Non-pigmented ciliary epithelial cell (primary cell): Measurements from ENCODE around the gene ZFHX2.
"Not testable (repeated sequence)": the region's sequence is repeated elsewhere in the genome, so short reads cannot be mapped to it uniquely, and the experiment has no call there.

Experiments
- DNase-seq: peaks from one replicate; pipeline ENCODE4 v3.0.0-alpha.2; 2010; ENCODE audit warnings: low read depth

Gene ZFHX2

DNA sequence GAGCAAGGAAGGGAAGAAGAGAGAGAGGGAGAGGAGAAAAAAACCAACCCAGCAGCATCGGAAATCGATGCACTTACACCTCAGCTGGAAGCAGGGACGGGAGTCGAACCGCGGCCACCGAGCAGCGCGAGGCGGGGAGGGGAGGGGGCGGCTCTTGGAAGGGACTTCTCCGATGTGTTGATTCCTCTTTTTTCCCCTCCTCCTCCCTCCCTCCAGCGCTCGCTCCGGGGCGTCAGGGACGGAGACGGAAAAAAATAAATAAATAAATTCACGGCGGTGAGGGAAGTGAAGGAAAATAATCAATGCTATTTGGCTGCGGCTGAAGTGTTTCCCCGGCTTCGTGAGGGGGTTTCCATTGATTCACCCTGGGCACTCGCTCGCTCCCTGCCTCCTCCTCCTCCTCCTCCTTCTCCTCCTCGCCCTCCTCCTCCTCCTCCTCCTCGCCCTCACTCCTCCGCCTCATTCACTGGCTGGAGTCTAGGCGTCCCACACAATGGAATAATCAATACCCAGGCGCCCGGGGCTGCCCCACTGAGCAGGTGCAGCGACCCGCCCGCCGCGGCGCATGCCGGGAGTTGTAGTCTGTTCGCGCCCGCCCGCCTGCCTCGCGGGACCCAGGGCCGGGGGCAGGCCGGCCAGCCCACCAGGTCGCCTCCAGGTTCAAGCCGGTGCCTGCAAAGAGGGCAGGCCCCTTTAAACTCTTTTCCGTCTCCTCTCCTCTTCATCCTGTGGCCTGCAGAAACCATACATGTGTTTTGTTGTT, at the start of gene ZFHX2:
Gene ZFHX2, minus strand, starts transcription at position 500 of the 763 bp plus-strand sequence. CDS start 16,440 bp downstream, outside the sequence.
- DNase-seq: no peak

DNA sequence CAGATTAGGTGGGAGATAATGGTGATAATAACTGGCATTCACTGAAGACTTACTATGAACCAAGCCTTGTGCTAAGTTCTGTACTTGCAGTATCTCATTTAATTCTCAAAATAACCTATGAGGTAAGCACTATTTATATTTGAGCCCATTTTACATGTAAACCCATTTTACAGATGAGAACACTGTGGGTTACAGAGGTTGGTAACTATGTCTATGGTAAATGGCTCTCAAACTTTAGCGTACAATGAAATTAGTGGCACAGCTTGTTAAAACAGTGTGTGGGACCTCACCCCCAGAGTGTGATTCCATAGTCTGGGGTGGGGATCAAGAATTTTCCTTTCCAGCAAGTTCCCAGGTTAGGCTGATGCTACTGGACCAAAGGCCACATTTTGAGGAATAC, 49.2 kb upstream of the ZFHX2 start:
- DNase-seq: no peak

DNA sequence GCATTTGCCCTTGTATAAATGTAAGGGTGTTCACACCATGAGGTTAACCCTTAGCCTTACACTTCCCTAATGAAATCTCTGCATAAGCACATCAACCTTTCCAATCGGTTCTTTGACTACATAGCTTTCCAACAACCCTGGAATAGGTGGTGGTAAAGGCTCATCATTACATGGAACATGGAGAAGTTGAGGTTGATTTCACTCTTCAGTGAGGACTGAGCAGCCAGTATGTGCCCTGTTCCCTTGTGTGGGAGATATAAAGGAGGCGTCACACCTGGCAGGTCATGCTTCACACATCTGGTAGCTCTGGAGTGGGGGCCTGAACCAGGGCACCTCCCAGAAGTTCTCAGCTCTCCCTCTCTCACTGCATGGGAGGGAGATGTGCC, 48.8 kb upstream of the ZFHX2 start:
- DNase-seq: no peak

DNA sequence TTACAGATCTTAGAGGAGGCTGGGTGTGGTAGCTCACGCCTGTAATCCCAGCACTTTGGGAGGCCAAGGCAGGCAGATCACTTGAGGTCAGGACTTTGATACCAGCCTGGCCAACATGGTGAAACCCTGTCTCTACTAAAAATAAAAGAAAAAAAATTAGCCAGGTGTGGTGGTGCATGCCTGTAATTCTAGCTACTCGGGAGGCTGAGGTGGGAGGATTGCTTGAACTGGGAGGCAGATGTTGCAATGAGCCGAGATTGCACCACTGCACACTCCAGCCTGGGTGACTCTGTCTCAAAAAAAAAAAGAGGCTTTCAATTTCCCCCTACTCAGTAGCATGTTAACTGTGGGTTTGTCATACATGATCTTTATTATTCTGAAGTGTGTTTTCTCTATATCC, 42.6 kb upstream of the ZFHX2 start:
- DNase-seq: not testable (repeated sequence)

DNA sequence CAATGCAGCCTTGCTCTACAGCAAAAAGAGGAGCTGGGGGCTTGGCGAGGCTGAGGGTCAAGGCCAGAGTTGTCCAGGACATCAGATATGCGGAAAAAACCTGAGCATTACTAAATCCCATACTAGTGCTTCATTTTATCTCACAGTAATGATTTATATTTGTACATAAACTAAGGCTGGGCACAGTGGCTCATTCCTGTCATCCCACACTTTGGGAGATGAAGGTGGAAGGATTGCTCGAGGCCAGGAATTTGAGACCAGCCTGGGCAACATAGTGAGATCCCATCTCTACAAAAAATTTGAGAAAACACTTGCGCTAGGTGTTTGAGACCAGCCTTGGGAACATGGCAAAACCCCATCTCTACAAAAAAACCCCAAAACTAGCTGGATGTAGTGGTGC, 38.6 kb upstream of the ZFHX2 start:
- no peak for DNase-seq

DNA sequence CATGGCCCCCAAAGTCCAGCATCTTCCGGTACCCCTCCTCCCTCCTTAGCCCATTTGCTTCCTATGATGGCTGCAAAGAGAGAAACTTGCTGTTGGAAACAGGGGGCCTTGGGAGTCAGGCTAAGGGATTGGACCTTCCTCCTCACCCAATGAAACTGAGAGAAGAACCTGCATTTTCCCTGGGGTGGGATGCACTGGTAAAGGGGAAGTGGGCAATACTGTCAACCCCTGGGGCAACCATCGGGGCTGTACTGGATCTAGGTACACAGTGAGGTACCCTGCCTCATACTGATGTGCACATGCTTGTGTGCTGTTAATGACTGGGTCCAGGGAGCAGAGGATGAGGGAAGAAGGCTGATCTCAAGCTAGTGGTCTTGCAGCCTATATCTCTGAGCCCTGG, 38.0 kb upstream of the ZFHX2 start:
- DNase-seq: no peak

DNA sequence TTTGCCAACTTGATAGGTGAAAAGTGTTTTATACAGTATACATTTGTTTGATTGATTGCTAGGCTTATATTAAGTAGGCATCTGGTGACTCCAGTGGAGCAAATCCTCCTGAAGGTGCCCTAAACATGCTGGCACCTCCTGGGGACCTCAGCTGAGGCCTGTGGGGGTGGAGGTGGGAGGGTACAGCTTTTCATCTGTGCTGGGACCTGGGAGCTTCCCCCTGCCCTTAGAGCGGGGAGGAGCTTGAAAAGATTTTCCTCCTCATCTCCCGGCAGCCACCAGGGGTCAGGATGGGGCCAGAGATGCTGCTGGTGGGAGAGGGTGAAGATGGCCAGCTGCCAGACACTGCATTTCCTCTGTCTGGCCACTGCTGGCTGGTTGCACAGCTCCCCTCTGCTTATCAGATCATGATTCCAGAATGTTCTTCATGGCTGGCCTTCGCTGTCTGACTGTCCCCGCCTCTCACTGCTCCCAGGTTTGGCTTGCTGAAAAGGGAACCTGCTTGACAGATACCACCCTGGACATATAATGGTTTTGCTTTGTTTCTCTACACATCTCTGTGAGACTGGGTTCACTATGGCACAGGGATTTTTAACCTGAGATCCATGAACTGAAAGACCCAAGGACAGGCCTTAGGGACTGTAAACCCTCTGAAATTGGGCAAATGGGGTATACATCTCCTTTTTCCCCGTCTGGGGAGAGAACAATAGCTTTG, 37.5 kb upstream of the ZFHX2 start:
- DNase-seq: peak; percentile 67

DNA sequence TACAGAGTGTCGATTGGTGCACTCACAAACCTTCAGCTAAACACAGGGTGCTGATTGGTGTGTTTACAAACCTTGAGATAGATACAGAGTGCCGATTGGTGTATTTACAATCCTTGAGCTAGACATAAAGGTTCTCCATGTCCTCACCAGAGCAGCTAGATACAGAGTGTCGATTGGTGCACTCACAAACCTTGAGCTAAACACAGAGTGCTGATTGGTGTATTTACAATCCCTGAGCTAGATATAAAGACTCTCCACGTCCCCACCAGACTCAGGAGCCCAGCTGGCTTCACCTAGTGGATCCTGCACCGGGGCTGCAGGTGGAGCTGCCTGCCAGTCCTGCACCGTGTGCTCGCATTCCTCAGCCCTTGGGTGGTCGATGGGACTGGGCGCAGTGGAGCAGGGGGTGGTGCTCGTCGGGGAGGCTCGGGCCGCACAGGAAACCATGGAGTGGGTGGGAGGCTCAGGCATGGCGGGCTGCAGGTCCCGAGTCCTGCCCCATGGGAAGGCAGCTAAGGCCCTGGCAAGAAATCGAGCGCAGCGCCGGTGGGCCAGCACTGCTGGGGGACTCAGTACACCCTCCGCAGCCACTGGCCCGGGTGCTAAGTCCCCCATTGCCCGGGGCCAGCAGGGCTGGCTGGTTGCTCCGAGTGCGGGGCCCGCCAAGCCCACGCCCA, 33.1 kb upstream of the ZFHX2 start:
- not testable (repeated sequence) for DNase-seq

DNA sequence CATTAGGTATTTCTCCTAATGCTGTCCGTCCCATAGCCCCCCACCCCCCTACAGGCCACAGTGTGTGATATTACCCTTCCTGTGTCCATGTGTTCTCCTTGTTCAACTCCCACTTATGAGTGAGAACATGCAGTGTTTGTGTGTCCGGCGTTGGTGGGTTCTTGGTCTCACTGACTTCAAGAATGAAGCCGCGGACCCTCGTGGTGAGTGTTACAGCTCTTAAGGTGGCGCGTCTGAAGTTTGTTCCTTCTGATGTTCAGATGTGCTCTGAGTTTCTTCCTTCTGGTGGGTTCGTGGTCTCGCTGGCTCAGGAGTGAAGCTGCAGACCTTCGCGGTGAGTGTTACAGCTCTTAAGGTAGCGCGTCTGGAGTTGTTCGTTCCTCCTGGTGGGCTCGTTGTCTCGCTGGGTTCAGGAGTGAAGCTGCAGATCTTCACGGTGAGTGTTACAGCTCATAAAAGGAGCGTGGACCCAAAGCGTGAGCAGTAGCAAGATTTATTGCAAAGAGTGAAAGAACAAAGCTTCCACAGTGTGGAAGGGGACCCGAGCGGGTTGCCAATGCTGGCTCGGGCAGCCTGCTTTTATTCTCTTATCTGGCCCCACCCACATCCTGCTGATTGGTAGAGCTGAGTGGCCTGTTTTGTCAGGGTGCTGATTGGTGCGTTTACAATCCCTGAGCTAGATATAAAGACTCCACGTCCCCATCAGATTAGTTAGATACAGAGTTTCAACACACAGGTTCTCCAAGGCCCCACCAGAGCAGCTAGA, 32.4 kb upstream of the ZFHX2 start:
- not testable (repeated sequence) for DNase-seq

DNA sequence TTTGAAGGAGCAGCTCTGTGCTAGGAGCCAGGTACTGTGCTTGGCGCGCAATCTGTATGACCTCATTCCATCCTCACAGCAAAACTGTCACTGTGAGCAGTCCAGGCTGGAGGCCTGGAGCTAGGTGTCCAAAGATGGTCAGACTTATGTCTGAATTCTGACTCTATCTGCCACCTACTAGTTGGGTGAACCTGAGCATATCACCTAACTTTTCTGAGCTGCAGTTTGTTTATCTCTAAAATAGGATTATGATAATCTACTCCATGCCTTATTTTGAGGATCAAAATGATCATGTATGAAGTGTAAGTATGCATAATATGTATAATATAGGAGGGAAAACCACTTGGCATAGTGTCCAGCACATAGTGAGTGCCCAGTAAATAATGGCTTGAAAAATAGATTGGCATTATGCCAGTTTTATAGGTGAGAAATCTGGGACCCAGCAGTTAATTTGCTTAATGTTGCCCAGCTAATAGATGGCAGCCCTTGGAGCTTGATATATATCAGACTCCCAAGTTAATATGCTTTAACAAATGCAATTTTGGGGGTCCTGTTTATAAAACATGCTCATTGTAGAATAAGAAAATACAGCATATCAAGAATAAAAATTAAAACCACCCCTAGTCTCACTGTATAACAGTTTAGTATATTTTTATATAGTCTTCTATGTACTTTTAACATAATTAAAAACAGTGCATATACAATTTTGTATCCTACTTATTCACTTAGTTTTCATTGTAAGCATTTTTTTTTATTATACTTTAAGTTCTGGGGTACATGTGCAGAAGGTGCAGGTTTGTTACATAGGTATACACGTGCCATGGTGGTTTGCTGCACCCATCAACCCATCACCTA, 31.6 kb upstream of the ZFHX2 start:
- DNase-seq: no peak

DNA sequence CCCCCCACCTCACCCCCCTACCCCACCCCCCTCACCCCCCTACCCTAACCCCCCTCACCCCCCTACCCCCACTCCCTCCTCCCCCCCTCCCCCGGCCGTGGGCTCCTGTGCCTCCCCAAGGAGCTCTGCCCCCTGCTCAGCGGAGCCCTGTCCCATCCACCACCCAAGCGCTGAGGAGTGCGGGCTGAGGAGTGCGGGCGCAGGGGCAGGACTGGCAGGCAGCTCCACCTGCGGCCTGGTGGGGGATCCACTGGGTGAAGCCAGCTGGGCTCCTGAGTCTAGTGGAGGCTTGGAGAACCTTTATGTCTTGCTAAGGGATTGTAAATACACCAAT, 29.4 kb upstream of the ZFHX2 start:
- no peak for DNase-seq

DNA sequence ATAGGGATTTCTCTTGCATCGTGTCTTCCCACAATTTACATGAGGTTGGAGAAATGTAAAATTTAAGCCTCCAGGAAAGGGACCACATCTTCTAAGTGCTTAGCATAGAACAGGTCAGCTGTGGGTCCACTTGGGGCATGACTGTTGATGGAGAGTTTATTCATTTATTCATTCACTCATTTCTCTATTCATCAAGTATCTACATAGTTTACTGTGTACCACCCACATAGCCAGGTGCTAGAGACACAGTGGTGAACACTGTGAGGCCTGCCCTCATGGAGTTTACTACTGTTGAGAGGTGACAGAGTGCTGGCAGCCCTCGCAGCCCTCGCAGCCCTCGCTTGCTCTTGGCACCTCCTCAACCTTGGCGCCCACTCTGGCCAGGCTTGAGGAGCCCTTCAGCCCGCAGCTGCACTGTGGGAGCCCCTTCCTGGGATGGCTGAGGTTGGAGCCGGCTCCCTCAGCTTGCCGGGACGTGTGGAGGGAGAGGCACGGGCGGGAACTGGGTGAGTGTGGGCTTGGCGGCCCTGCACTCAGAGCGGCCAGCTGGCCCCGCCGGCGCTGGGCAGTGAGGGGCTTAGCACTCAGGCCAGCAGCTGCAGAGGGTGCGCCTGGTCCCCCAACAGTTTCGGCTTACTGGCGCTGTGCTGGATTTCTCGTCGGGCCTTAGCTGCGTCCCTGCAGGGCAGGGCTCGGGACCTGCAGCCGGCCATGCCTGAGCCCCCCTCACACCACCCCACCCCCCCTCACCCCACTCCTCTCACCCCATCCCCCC, 28.8 kb upstream of the ZFHX2 start:
- DNase-seq: no peak

DNA sequence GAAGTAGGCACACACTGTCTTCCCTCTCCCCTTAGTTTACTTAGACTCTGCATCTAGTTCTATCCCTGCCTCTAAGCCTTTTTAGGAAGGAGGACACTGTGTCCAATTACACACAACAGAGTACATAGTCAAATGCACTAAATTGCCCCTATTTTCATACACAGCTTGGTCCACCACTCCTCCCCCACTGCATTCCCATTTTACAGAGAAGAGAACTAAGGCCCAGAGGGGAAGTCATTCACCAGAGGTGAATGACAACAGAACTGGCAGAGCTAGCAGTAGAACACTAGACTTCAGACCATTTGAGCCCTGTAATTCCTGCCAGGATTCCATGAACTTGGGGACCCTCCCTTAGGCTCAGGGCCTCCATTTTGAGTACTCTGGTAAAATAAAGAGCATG, 28.2 kb upstream of the ZFHX2 start:
- no peak for DNase-seq

DNA sequence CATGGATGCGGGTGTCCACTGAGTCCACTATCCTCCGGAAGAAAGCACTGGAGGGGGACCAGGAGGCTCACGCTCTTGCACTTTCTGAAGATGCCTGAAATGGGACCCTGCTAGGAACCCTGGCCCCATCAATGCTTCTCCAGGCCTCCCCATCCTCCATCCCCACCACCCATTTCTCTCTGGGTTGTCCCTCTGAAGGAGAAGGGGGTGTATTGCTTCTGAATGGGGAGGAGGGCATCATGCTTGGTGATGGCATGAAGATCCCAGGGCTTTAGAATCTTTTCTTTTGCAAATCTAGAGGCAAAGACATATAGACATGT, 27.7 kb upstream of the ZFHX2 start:
- no peak for DNase-seq

DNA sequence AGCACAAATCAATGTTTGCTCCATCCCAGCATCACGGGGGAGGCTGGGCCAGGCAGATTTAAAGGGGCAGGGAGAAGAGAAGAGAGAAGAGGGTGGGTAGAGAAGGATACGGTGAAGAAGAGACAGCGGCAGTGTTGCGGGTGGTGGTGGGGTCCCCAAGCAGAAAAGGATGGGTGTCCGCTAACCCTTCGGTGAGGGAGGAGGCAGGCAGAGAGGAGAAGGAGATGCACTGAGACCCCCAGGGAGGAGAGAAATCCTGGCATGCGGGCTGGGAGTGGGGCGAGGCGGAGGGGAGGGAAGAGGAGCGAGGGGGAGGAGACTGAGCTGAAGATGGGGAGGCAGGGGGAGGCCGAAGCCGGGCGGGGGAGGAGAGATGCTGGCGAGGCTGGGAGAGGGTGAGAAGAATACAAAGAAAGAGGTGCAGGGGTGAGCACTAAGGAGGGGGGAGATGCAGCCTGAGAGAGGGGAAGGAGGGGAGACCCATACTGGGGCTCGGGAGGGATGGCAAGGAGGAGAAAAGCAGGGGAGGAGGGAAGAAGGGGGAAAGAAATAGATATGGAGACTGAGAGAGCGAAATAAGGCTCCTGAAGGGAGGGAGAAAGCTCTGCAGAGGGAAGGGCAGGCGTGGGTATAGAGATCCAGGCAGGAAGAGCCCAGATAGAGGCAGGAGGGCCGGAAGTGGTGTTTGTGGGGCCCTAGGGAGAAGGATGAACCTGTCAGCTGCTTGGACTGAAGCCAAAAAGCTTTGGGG, 27.2 kb upstream of the ZFHX2 start, which contains the start of gene JPH4:
Gene JPH4, minus strand, starts transcription at position 231 of the 751 bp plus-strand sequence. CDS start 1,337 bp downstream, outside the sequence.
- no peak for DNase-seq

DNA sequence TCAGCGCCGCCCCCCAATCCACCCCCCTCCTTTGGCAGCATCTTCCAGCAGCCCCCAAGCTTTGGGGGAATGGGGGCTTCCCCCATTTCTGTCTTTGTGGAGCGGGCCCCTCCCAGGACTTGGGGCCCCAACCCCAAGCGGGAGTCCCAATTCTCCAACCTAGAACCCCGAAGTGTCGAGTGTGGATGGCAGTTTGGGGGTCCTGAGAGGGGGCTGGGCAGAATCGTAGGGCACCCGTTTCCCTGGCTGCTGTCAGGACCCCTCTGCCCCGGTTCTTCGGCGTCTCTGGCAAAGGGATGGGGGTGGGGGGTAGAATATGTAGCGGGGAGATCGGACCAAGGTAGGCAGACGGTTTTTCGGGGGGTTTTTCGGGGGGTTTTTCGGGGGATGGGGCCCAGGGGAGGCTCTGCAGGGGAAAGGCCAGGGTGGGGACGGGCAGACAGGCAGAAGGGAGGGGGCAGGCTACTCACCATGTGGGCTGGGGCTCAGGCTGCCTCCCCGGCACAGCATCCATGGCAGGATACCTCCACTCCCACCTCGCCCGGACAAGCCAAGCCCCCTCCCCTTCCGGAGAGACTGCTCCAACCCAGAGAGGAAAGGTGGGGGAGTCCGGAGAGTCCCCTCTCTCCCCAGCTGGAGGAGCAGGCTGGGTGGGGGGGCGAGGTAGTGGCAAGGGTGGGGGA, 26.3 kb upstream of the ZFHX2 start:
- DNase-seq: no peak

DNA sequence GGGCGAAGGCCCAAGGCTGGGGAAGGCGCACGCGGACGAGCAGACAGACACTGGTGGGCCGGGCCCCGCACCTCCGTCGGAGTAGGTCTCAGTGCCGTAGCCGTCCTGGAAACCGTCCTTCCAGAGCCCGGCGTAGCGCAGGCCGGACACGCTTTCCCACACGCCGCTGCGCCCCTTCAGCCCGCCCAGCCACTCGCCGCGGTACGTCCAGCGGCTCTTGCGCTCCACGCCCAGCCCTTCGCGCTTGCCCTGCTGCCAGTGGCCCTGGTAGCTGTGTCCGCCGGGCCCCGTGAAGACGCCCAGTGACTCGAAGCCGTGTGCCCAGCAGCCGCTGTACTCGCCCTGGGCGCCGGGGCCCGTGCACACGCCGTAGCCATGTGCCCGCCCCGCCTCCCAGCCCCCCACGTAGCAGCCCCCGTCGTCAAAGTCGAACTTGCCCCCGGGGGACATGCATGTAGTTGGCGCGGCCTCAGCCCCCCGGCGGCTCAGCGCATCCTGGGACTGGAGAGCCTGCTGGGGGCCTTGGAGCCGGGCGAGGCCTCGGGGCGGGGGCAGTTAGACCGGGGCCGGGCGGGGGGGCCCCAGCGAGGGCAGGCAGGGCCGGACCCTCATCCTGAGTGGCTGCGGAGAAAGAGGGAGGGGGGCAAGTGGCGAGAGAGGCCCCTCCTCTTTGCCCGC, 25.6 kb upstream of the ZFHX2 start:
- no peak for DNase-seq

DNA sequence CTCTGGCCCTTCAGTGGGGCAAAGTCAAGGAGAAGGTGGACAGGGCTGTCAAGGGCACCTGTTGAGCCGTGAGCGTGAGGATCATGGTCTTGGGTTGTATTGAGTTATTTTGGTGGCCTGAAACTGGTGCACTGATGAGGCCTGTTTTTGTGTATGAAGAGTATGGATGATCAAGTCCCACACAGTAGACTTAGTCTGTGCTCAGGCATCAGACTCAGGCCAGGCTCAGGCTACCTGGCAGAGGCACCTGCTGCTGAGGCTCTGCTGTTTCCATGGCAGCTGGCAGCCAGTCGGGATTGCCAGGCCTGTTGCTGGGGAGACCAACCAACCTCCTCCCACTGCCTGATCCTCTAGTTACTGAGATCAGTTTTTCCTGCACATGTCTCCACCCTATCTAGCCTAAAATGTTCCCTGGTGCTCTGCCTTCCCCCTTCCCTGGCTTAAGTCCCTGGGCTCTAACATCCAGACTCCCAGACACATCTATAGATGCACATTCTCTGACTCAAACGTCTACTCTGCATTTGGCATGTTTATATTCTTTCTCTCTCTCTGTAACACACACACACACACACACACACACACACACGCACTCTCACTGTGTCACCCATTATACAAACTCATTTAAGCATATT, 21.9 kb upstream of the ZFHX2 start:
- DNase-seq: no peak
